ENCODE results near the gene GRIP2.

Gene GRIP2

DNA sequence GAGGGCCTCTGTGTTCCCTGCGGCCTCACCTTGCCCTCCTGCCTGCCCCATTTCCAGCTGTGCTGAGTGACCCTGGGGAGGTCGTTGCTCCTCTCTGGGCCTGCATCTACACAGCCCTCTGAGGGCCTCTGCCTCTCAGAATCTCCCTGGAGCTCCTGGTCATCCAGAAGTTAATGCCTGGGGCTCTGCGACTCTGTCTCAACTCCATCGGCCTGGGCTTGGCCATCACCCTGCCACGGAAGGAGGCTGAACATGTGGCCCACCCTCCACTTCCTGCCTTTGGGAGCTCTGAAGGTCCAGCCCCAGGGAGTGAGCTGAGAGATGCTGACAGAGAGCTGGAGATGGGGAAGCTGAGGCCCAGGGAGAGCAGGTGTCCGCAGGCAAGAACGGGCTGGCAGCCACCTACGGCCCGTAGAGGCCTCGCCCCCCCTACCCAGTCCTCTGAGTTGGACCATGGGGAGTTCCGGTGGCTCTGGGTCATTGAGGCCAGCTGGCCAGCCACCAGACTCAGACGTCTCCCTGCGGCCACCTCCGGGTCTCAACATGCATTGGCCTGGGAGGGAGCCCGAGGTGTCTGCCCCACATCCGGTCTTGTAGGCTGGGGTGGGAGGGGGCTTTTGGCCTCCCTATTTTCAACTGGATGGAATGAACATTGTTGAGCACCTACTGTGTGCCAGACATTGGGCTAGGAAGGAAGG, 34.2 kb downstream of the GRIP2 start:
- no peak for DNase-seq (ENCODE audit: low read depth)

DNA sequence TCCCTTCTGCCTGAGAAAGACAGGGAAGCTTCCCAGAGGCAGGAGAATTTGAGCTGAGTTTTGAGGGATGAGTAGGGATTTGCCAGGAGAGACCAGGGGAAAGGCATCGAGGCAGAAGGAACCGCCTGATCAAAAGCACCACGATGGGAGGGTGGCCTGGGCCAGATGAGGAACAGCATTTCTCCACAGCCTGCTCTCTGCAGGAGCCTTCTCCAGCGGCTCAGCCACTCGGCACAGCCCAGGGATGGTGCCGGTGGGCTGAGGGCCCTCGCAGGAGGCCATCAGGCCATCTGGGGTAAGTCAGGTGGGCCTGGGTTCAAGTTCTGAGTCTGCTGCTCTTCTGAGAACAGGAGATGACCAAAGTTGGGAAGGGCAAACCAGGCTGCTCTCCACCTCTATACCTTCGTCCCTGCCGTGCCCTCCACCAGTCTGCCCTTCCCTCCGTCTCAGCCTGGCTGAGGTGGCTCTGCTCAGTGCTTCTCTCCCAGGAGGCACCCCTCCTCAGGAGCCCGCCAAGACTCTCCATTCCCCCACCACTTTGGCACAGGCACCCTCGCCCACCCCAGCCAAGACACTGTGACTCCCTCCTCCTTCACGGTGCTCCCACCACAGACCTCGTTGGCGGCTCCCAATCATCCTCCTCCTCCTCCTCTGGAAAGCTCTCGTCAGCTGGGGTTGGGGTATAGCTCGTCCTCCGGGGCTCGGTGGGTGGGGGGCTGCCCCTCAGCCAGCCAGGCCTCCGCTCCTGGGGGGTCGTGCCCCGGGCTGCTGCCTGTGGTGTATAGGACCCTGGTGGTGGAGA, 34.9 kb downstream of the GRIP2 start:
- DNase-seq (ENCODE audit: low read depth): no peak

DNA sequence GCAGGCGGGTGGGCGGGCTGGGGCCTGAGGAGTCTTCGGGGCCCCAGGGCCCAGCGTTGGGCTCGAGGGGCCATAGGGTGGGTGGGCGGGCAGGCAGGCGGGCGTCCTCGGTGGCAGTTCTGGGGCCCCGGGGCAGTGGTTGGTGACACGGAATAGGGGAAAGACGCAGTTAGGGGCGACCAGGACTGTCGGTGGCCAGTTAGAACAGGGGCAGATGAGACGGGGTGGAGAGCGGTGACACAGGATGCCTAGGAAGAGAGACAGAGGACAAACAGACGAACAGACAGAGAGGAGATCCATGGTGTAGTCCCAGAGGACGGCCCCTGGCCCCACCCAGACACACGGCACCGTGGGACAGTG, 36.5 kb downstream of the GRIP2 start:
- no peak for DNase-seq (ENCODE audit: low read depth)

DNA sequence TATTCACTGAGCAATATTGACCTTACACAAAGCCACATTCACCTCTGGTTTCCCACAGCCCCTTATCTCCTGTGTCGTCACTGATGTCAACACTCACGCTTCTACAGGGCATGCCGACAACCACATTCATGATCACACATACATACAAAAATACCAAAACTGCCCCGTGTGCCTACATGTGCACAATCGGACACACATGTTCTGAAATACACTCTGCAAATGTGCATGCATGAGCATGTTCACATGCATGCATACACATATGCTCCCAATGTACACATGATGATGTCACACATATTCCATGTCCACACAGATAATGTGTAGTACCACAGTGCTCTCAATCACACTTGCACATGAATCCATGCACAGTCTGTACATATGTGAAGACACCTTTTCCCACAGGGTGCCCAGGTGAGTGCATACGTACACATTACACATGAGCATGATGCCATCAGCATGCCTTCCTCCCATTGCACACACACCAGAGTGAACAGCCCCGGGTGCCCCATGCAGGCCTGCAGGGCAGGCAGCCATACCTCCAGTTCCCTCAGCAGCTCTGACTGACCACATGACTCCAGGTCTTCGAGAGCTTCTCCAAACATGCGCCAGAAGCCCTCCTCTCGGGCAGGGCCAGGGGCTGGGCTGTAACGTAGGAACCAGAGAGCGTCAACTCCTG, 37.0 kb downstream of the GRIP2 start:
- DNase-seq (ENCODE audit: low read depth): no peak

DNA sequence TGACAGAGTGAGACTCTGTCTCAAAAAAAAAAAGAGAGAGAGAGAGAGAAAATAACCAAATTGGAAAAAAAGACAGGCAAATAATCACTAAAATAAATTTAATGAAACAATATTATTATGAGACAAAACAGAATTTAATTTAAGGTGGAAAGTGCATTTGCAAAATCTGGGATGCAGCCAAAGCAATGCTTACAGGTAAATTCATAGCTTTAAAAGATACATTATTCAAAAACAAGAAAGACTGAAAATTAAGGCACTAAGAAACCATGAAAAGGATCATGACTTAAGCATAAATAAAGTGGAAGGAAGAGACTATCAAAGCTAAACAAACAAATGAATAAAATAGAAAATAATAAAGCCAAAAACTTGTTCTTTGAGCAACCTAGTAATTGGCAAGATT, 37.7 kb downstream of the GRIP2 start:
- DNase-seq (ENCODE audit: low read depth): no peak

DNA sequence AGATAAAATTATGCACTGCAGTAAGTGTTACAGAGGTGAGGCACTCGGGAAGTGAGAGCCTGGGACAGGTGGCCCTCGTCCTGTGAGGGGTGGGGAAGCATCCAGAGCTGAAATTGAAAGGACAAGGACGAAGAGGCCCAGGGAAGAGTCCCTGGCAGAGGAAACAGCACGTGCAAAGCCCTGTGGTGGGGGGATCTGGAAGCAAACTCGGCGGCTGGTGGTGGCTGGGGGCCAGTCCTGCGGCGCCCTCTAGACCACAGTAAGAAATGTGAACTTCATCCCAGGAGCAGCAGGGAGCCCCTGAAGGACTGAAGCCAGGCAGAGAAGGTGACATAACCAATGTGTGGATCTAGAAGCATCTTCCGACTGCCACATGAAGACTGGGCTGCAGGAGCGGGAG, 42.8 kb downstream of the GRIP2 start:
- no peak for DNase-seq (ENCODE audit: low read depth)

DNA sequence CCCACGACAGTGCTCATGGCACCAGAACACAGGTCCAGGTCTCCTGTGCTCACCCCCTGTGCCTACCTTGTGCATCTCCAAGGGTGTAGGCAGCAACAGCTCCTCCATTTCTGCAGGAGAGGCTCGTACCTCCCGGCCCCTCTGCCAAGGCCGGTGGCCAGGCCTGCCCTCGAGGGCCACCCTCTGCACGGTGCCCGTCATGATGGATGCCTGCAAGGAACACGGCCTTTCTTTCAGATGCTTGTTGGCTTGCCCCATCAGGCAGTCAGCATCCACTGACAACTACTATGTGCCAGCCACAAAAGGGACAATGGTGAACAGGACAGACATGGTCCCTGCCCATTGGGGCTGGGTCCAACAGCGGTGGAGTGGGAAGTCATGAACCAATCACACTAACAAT, 43.8 kb downstream of the GRIP2 start:
- no peak for DNase-seq (ENCODE audit: low read depth)

DNA sequence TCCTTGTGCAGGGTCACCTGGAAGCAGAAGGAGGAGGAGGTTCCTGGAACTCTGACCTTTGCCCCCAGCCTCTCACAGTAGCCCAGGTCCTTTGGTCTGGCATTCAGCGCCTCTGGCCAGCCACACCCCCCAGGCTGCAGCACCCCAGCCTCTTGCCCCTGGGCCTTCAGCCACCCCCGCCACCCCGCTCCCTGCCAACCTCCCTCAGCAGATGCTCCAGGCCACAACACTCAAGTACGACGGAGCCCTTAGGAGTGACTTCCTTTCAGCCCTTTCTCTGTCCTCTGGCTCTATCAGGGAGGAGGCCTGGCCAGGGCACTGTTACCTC, 45.2 kb downstream of the GRIP2 start:
- DNase-seq (ENCODE audit: low read depth): no peak

DNA sequence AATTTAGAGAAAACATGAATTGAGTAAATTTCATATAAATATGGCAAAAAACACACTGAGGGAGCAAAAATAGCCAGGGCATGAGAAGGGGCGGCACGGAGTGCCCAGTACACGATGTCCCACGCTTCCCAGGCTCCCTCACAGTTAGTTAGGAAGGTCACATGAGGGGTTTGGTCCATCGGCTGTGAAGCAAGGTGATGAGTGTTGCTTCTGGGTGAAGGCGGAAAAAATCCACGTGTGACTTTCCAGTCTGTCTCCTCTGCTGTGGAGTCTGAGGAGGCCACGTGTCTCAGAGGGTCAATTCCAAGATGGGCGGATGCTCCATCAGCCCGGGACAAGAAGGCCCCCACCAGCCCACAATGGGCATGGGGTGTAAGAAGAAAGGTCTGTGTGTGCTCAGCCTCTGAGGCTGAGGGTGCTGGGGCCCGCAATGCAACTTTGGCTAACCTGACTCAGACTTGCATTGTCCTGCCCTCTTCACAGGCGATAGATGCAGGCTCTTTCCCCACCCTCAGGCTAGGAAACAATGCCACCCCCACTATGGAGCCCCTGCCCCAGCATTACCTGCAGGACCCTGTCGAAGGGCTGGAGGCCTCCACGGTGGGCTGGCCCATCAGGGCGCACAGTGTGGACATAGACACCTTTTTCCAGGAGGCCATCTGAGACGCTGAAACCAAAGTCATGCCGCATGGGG, 45.7 kb downstream of the GRIP2 start:
- DNase-seq (ENCODE audit: low read depth): no peak

DNA sequence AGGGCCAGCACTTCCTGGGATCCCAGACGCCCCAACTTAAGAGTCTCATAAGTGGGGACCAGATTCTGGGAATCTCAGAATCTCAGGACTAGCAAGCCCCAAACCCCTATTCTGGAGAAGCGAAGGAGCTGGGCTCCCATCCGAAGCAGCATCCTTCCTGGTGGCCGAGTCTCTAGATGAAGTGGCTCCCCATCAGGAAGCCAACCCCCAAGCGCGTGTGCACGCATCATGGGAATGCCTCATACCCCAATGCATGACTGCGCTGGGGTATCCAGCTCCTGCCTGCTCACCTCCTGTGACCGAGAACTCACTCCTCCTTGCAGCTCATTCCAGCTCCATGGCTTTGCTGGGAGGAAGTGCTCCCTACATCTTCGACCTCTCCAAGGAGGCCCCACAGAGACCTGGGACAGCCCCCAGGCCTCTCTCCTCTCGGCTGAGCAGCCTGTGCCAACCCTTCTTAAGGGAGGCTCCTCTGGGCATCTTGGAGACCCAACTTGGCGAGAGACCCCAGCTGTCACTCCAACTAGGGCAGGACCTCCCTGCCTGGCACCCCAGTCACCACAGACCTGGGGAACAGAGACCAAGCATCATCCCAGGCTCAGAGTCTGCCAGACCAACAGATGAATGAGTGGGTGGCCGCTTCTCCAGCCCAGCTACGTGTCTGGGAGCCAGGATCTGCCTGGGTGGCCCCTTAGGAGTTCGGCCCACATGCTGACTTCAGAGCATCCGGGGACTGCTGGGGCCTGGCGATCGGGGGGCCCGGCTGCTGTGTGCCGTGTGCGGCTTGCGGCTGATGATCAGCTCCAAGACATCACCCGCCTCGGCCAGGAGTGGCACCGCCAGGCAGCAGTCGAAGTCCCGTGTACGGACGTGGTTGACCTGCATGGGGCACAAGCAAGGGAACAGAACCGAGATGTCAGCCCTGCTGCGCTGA, 46.9 kb downstream of the GRIP2 start:
- no peak for DNase-seq (ENCODE audit: low read depth)

DNA sequence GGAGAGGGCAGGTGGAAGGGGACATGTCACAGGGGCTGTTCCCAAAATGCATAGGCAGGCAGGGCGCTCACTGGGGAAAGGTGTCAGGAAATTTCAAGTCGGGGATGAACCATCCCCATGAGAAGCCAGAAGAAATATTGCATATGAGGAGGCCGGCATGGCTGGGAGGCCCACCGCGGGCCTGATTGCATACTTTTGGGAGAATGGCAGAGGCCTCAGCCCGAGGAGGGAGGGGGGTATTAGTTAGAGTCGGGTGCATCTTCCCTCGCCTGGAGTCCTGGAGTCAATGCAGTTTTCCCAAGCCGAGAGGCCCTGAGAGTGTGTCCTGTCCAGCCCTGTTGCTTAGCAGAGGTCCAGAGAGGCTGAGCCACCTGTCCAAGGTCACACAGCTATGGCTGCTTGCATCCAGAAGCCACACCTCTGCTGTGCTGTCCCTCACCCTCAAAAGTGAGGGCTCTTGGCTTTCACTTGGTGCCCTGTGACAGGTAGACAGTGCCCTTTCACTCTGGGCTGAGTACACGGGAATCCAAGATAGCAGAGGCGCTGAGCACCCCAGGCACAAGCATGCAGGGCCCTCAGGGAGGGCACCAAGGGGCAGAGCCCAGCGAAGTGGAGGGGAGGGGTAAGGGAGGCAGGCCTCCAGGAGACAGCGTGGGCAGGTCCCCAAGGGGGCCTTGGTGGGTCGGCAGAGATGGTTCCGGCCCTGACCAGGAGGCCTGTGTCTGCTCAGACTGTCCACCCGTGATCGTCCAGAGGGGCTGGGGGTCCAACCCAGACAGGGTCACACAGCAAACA, 48.5 kb downstream of the GRIP2 start:
- DNase-seq (ENCODE audit: low read depth): no peak

DNA sequence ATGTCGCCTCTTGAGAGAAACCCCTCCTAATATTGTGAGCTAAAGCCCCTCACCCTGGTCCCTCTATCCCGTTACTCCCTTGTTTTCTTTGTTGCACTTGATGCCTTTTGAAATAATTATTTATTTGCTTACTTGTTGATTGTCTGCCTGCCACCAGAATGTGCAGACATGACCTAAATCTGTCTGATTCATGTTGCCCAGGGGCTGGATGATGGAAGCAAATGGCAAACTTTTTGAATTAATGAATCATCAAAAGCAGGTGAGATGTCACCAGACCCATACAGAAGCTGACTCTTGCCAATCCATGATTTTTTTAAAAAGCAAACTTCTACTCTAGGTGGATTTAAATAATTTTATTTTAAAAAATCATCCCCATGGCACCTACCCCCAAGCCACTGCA, 49.3 kb downstream of the GRIP2 start:
- DNase-seq (ENCODE audit: low read depth): no peak

DNA sequence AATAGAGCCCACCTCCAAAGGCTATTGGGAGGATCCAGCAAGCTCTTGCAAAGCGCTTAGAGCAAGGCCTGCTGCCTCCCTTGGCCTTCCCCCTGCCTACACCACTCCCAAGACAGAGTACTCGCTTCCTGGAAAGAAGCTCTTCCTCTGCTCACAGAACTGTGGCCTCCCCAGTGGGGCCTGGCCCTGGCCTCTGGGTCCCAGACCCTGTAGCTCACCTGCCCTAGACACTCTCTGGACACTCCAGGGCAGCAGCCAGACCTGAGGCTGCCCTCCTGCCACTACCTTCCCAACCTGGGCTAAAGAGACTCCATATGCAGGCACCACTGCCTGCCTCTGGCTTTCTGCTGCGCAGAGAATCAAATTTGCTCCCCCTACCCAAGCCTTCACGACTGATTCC, 49.9 kb downstream of the GRIP2 start:
- no peak for DNase-seq (ENCODE audit: low read depth)

DNA sequence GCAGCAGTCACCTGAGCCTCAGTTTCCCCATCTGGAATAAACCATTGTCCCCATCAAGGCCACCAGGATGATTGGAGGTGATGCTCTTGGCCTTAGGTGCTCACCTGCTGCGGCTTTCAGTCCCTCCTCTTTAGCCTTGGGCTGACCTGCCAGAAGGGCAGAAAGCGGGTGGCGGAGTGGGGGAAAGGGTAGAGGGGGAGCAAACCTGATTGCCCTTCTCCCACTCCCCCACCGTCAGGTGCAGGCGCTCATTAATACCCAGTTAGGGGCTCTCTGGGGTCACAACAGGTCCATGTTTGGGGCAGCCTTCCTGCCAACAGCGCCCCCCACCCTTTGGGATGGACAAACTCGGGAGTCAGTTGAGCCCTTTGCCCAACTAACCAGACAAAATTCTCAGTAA, 50.5 kb downstream of the GRIP2 start:
- no peak for DNase-seq (ENCODE audit: low read depth)

DNA sequence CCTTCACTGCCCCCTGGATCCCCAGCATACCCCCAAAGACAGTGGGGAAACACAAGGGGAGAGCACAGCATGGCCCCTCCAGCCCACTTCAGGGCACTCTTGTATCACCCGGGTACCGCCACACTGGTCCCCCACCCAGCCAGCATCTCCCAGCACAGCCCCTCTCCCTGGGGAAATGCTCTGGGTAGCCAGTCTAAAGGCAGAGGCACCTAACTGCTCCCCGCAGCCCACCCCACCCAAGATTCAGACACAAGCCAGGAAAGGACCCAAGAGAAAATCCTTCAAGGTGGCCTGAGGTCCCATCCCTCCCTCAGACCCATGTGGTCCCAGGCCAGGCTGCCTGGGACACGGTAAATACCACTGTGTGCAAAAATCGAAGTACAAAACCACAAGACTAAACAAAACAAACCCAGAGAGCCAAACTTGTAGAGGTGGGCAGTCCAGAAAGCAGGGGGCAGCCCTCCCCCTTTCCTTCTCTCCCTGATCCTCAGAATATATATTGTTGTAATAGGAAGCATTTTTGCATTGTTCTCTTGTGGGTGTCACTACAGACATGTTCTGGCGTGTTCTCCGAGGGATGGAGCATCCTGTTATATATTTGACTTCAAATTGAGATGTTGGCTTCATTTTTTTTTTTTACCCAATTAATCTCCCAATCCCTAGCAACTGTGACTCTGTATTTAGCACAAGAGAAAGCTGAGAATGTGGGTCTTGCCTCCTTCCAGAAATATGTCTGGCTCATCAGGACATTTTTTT, 51.7 kb downstream of the GRIP2 start:
- DNase-seq (ENCODE audit: low read depth): no peak

DNA sequence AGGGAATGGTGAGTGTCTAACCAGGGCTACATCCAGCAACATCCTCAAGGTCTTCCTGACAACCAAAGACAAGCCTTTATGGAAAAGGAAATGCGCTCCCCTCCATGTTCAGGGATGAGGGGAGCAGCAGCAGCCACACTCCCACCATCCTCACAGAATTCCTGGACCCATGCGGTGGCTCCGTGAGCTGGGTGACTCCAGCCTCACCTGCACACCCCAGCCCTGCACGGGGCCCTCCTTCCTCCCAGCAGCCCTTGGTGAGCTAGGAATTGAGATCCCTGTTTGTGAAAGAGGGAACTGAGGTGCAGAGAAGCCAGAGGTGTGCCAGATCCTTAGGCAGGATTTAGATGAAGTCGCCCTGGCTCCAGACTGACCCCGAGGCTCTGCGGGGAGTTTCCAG, 52.3 kb downstream of the GRIP2 start:
- DNase-seq (ENCODE audit: low read depth): no peak

DNA sequence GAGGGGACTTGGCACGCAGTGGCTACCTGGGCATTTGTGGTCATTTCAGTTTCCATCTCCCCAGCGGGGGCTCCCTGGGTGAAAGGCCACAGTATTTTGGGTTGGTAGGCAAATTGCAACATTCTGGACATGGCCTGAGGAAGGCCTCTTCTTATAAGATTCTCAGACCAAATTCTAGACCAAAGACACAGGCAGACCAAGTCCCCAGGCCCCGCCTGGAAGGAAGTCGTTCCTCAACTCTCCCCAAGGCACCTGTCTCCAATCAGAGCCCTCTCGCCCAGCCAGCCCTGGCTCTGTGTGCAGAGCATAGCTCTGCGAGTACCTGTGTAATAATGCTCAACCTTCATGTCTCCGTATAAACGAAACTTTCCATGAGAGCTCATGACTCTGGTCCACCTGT, 53.1 kb downstream of the GRIP2 start:
- DNase-seq (ENCODE audit: low read depth): no peak

DNA sequence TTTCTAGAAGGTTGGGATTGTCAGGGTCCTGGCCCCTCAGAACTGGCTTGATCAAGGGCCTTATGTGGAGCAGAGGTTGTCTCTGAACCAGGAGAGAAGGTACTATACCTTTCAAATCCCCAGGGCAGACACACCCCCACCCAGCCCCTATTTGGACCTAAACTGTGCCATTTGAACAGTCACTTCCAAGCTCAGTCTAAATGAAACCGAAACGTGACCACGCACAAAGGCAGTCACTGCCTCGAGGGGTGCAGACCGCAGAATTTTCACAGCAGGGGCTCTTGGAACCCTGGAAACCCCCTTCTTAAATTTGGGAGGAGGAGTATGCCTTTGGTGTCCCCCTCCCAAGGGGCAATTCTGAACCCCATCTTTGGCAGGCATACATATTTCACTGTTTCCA, 53.7 kb downstream of the GRIP2 start:
- no peak for DNase-seq (ENCODE audit: low read depth)

DNA sequence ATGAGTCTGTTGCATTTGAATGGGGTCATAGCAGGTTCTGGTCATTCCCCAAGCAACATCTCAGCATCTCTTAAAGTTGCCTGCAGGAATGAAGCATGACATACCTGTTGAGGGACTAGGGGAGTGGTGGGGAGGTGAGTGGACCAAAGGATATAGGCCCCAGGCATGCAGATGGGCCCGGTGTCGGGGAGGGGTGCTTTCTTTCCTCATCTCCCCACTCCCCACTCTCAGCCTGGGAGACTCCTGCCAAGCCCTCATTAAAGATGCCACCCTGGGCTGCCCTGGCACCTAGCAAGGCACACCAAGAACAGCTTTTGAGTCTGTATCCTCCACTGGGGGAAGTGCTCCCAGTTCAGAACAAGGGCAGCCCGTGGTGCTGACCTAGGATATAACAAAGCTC, 54.2 kb downstream of the GRIP2 start:
- no peak for DNase-seq (ENCODE audit: low read depth)

DNA sequence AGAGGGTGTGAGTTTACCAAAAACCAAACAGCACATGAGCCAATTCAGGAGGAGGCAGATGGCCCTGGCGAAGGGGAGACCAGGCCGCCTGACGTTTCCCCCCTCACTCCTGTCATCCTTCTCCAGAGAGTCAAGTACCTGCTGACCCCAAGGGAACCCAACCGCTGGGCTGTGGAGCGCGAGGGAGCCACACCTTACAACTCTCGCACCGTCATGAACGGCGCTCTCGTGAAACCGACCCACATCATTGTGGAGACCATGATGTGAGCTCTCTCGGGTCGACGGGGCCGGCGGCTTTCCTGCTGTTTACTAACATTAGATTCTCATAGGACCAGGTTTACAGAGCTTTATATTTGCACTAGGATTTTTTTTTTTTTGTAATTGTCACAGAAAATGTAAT, 55.4 kb downstream of the GRIP2 start:
- no peak for DNase-seq (ENCODE audit: low read depth)
